HUDEP-2 (cell line): ENCODE data around the gene CHSY1.
"Not testable (repeated sequence)": the region's sequence is repeated elsewhere in the genome, so short reads cannot be mapped to it uniquely, and the experiment has no call there.

Experiments used
- DNase-seq, 76 experiments: peaks; one replicate each; lab custom pipeline; 2025; ENCODE audit not compliant: unreplicated experiment in 76 of 76; lab: John Stamatoyannopoulos, UW

CHSY1 gene

DNA sequence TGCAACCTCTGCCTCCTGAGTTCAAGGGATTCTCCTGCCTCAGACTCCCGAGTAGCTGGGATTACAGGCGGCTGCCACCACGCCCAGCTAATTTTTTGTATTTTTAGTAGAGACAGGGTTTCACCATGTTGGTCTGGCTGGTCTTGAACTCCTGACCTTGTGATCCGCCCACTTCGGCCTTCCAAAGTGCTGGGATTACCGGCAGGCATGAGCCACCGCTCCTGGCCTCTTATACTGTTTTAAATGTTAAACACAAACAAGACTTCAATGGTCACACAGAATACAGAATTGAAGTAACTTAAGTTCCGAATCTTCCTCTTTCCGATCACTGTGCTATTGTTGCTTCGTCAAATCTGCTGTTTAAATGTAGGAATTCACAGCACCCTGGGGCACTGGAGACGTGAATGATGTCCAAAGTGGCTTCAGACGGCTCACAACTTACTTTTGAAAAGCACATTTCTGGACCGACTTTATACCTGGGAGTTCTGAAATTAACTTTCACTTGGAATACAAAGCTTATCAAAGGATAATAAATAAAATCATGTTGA lies 125.9 kb downstream of the CHSY1 start:
- DNase-seq = not testable (repeated sequence)
